H1 (cell line): Measurements from ENCODE around the gene OR51G2.

Source experiments
- BCL11A ChIP-seq, 2 experiments: IDR thresholded peaks; one replicate each; pipeline ENCODE4 v1.6.1; 2011; ENCODE audit warnings: low read depth in 2 of 2, low read length in 2 of 2, mild to moderate bottlenecking in 2 of 2
- EZH2 ChIP-seq: fragments of 200-600 bp; sonication (generic); IDR thresholded peaks from 2 replicates; pipeline ENCODE4 v1.7.1; 2012; ENCODE audit warnings: low read depth, mild to moderate bottlenecking, moderate library complexity, low read length, inconsistent platforms; ENCODE audit not compliant: severe bottlenecking
- POLR2AphosphoS5 ChIP-seq: IDR thresholded peaks from 2 replicates; pipeline ENCODE4 v1.6.1; 2011; ENCODE audit warnings: low read depth, low read length
- TF ChIP-seq, protein P1 (sequence below): IDR thresholded peaks from 2 replicates; pipeline ENCODE4 v1.6.1; 2011; ENCODE audit warnings: low read depth, mild to moderate bottlenecking, low read length; ENCODE audit not compliant: insufficient read depth

GRCh38 chr11:4957396-4957795 is 38.2 kb upstream of the OR51G2 start:
- TF ChIP-seq BCL11A (IDR thresholded peaks at IDR 0.05; ENCODE audit: low read depth in 2 of 2, low read length in 2 of 2) (no peak), EZH2 (no peak), POLR2AphosphoS5 (no peak)
- TF ChIP-seq, protein P1, sequence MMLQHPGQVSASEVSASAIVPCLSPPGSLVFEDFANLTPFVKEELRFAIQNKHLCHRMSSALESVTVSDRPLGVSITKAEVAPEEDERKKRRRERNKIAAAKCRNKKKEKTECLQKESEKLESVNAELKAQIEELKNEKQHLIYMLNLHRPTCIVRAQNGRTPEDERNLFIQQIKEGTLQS, result no peak
